GM18951 (cell line): ENCODE results near the gene ANXA11.

Source experiments
- POLR2A ChIP-seq: IDR thresholded peaks from 4 replicates; pipeline ENCODE4 v1.6.1; 2011; ENCODE audit warnings: mild to moderate bottlenecking; ENCODE audit not compliant: insufficient read length, insufficient read depth; ENCODE audit errors: extremely low read depth
- in situ Hi-C: fragments of 300-500 bp; cut with MboI; formaldehyde crosslinking; loops from one replicate; pipeline ENCODE4 v1.12.0; 2022; ENCODE audit warnings: low sequenced_read_pairs, mixed read lengths, inconsistent platforms; ENCODE audit not compliant: unreplicated experiment

The ANXA11 gene

DNA sequence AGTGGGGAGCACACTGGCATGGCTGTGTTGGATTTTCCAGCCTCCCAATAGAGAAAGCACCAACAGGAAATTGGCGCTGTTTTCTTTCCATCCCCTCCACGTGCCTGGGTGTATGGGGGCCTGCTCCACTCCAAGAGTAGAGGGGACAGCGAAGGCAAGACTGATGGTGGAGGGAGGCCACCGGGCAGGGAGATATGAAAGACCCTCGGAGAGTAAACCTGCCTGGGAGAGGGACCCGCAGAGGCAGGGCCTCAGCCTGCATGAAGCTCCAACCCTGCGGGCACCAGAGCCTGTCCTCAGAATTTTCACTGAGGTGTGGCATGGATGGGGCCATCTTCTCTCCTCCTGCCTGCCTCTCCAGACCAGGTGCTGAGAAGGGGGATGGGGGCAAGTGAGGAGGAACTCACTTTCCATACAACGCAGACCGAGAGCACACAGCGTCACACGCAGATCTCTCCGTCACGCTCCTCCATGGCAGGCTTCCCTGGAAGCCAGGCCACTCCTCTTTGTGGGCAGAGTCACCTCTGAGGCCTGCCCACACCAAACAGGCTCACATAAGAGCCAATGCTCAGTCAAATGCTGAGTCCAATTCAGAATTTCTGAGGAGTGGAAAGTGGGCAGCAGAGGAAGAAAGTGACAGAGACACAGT, 18.8 kb downstream of the ANXA11 start:
- TF ChIP-seq POLR2A, result no peak
- in situ Hi-C loops, result no loop called here

DNA sequence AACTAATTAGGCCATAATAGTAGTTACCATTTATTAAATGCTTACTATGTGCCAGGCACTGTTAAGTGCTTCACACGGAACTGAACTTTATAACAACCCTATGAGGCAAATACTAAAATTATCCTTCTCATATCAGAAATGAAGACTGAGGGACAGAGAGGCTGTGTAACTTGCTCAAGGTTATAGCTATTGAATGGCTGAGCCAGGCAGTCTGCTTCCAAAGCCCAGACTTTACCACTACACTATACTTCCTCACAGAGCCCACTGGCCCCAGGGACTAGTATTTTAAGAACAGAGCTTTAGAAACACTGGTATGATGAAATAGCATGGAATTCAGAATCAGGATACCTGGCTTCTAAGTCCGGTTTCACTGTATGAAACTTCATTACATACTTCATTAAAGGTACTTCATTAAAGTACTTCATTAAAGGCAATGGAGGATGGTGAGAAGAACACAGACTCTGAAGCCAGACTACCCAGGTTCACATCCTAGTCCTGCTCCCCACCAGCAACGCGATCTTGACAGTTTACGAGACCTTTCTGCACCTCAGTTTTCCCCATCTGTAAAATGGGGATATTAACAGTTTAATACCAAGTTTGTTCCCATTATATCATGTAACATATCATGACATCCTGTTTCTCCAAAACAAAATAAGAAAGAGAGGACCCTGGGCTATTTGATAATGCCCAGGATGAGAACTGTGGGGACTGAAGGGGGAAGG, 19.6 kb downstream of the ANXA11 start:
- no peak for TF ChIP-seq POLR2A
- in situ Hi-C loops, result no loop called here

DNA sequence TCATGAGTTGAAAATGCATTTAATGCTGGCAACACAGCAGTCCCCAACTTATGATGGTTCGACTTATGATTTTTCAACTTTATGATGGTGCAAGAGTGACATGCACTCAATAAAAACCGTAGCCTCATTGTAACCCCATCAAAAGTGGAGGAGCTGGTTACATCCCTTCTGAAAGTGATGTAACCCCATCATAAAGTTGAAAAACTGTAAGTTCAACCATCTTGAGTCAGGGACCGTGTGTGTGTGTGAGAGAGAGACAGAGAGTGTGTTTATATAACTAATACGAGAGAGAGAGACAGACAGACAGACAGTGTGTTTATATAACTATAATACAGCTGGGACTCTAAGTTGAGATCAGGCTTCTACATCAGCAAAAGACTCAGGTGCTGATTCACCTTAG, 21.0 kb downstream of the ANXA11 start:
- in situ Hi-C loops, result no loop called here

DNA sequence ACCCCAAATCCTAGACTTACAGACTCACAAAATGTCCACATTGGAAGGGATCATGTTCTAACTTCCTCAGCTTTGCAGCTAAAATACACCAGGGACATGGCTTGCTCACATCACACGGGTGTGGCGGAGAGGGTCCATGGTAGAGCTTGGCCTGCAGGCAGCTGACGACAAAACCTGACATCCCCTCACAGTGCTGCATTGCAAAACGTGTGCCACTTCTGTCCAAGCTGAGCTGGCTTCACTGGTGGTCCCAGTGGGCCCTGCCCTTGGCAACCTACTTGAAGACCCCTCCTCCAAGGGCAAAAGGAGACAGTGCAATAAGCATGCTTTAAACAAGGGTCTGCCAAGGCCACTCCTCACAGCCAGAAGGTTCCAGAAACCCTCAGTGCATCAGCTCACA, 21.9 kb downstream of the ANXA11 start:
- in situ Hi-C loops, result no loop called here
- TF ChIP-seq POLR2A, result no peak

More for the DNA sequence above, 21.0 kb downstream of the ANXA11 start:
- TF ChIP-seq POLR2A, result no peak

DNA sequence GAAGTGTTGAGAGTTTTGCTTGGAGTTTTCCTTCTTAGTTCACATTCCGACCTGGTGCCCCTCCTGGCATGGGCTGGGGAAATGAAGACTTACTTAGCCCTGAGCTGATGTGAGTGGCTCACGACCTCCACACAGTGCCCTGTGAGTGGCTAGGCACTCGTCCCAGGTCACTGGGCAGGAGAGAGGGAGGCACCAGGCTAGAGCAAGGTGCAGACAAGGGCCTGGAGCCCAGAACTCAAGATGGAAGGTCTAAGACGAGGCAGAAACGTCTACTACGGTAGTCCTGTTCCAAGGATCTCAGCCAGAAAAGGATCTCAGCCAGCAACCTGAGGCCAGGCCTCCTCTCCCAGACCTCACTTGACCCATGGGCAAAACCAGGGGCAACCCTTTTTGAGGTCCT, 22.4 kb downstream of the ANXA11 start:
- in situ Hi-C loops, result no loop called here

DNA sequence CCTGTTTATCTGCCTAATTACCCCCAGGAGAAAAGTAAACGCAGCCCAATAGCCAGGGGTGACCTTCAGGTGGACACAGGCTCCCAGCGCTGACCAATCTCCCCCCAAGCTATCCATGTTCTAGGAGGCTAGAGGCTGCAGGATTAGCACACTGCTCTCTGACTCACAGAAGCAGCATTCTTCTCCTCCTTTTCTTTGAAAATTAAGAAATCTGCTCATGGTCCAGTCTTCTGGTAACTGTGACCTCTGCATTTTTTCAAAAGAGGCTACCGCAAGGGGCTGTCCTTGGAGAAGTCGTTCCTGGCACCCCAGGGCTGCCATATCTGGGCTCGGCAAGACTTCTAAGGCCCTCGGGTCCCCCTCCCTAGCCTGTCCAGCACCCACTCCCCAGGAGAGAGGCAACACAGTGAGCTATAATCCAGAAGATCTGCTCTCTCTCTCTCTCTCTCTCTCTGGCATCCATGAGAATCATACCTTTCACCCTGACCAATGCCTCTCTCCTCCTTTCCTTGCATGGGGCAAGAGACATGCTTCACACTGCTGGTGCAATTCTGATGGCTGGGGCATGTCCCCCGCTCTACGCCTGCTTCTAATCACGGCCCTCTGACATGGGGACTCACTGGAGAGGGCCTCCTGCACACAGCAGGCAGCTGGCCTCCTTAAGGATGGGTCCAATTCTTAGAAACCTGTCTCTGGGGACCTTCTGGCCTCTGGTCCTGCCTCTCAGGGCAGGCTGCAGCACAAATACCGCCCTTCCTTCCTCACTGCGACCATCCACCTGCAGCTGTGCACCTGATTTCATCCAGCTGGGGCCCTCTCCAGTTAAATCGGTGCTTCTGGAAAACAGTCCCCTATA, 27.3 kb downstream of the ANXA11 start:
- in situ Hi-C loops, result no loop called here
- TF ChIP-seq POLR2A, result no peak

More for the DNA sequence above, 22.4 kb downstream of the ANXA11 start:
- no peak for TF ChIP-seq POLR2A

DNA sequence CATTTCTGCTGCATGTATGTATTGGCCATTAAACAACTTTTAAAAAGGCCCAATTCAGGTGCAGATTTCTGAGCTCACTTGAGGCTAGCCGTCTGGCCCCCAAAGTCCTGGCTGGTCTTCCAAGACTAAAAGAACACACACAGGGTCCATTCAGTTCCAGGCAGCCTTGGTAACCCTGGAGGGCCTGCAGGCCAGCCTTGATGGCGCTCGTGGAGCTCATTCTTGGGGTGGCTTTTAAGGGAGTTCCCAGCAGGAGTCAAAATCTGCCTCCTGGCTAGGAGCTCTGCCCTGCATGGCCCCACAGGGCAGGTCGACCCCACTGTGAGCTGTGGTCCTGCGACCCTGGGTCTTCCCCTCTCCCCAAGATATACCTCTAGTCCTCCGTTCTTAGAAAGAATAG, 28.8 kb downstream of the ANXA11 start:
- in situ Hi-C loops, result no loop called here
- no peak for TF ChIP-seq POLR2A

DNA sequence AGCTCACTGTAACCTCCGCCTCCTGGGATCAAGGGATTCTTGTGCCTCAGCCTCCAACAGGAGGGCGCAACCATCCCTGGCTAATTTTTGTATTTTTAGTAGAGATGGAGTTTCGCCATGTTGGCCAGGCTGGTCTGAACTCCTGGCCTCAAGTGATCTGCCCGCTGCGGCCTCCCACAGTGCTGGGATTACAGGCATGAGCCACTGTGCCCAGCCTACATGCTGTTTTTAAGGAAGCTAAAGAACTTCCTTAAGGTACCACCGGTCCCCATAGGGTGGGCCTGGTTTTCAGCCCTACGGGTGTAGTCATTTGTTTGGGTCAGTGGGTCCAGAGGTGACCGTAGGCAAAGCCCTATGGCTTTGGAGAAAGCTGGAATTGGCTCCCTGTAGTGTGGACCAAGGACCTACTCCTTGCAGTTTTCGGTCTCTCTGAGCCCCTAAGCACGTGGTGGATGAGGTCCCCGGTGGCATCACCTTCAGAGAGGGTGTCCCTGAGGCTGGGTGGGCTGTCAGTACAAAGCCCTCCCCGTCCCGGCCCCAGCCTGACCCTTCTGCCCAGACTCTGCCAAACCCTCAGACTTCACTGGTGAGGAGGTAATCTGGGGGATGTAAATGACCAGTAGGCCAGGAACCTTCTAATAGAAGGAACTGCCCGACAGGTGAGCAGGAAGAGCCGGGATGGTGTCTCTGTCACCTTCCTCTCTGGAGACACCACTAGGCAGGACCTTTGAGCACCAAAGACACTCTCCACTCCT, 30.5 kb downstream of the ANXA11 start:
- in situ Hi-C loops, result no loop called here
- no peak for TF ChIP-seq POLR2A

DNA sequence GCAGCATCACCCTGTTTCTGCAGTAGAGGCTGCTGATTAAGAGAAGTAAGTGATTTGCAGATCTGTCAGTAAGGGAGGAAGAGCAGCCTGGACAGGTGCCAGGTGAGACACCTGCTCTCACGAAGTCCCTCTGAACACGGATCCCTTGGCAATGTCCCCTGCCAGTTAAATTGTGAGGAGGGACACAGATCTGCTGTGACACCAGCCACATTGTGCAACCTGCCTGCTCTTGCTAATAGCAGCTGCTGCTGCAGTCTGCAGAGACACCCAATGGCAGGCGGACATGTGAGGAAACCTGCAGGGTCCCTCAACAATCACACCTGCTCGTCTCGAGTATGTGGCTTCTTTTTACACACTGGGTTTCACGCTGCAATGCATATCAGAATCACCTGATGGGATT, 31.9 kb downstream of the ANXA11 start:
- TF ChIP-seq POLR2A, result no peak
- in situ Hi-C loops, result no loop called here

DNA sequence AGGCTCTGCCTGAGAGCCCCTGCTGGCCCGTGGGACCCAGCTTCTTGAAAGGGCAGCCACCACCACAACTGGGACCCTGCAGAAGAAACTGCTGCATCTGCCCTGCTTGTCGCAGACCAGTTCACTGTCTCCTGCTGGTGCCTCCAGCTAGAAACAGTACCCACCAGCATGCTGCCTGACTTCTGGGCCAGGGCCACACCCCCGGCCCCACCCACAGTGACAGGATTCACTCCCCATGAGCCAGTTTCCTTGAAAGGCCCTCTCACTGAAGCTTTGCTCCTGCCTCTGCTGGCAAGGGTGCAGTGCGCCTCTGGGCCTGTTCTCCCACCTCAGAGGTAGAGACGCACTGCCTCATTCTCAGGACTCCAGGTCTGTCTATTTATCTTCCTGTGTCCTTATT, 32.4 kb downstream of the ANXA11 start:
- TF ChIP-seq POLR2A, result no peak
- in situ Hi-C loops, result no loop called here

DNA sequence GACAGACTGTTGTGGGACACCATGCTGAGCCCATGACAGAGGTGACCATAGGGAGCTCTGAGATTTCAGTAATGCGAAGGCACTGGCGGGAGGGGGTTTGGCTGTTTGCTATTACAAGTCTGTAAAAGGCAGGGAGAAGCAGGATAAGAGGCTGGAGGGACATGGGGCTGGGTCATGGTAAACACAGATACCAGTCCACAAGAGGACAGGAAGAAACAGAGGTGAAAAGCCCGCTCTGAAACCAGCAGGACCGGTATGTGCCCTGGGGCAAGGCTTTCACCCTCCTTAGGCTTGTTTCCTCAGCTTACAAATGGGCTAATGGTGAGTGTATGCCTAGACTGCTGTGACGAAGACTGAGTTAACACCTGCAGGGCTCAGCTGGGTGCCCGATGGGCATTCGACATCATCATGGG, 34.1 kb downstream of the ANXA11 start:
- in situ Hi-C loops, result no loop called here
- no peak for TF ChIP-seq POLR2A

DNA sequence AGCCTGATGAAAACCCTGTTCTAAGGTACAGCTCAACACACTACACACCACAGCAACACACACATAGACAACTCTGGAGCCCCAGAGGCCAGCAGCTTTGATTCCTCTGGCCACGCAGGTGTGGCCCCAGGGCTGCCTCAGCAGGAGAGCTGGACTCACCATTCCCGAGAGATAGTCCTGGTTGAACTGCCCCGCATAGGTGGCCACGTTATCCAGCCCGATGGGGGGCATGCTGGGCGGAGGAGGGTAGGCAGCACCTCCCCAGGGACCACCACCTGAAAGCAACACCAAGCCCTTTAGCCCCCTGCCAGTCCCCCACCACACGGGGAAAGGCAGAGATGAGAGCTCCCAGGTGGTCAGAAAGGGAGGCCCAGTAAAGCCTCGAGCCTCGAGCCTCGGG, 34.7 kb downstream of the ANXA11 start:
- no peak for TF ChIP-seq POLR2A
- in situ Hi-C loops, result no loop called here

DNA sequence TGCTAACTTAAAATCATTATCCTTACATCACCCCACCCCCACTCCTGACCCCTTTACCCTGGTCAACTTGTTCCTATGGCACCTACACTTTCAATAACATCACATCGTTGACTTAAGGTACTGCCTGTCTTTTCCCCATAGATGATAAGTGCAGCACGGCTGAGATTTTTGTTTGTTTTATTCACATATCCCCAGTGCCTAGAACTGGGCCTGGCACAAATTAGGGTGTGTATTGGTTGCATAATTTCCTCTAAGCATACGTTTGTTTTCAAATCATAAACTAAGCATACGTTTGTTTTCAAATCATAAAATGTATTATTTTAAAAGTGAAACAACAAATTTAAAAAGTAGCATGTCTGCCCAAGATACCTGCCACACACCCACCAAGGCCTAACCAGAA, 35.3 kb downstream of the ANXA11 start:
- in situ Hi-C loops, result no loop called here
- no peak for TF ChIP-seq POLR2A
